OCI-LY3 (cell line): ENCODE results near the gene SPSB3.

Experiments
- H2AFZ ChIP-seq: fragments of 200-600, 300-600 bp; shearing (Covaris generic); 2 replicates; pipeline ENCODE4 v1.6.0; 2014; ENCODE audit warnings: antibody characterized with exemption, low read depth, low read length
- H3K27ac ChIP-seq: fragments of 200-600, 300-600 bp; sonication (generic); 2 replicates; pipeline ENCODE4 v1.5.1; 2014; ENCODE audit warnings: mild to moderate bottlenecking, low read length, moderate library complexity, mixed read lengths
- H3K27me3 ChIP-seq: fragments of 200-600, 300-600 bp; sonication (generic); 2 replicates; pipeline ENCODE4 v1.6.1; 2014; ENCODE audit warnings: low read depth, low read length, mixed read lengths
- H3K36me3 ChIP-seq: fragments of 200-600, 300-600 bp; sonication (generic); replicated peaks from 2 replicates; pipeline ENCODE3; 2014; ENCODE audit warnings: low read depth, low read length, mixed read lengths
- H3K4me1 ChIP-seq: fragments of 300-600, 200-600 bp; sonication (generic); 2 replicates; pipeline ENCODE4 v1.6.1; 2014; ENCODE audit warnings: low read length, mixed read lengths
- H3K4me2 ChIP-seq: fragments of 200-600, 300-600 bp; sonication (generic); 2 replicates; pipeline ENCODE4 v1.6.1; 2014; ENCODE audit warnings: low read length, mixed read lengths
- H3K4me3 ChIP-seq: fragments of 300-600, 200-600 bp; sonication (generic); 2 replicates; pipeline ENCODE4 v1.5.1; 2014; ENCODE audit warnings: antibody characterized with exemption, mild to moderate bottlenecking, low read length, moderate library complexity
- H3K79me2 ChIP-seq: fragments of 300-600, 200-600 bp; shearing (Covaris generic); 2 replicates; pipeline ENCODE4 v1.6.1; 2014; ENCODE audit warnings: mild to moderate bottlenecking, low read length, mixed read lengths
- H3K9ac ChIP-seq: fragments of 300-600, 200-600 bp; shearing (Covaris generic); 2 replicates; pipeline ENCODE4 v1.6.0; 2014; ENCODE audit warnings: mild to moderate bottlenecking, low read length, moderate library complexity
- H3K9me3 ChIP-seq: fragments of 200-600, 300-600 bp; shearing (Covaris generic); 2 replicates; pipeline ENCODE4 v1.6.1; 2014; ENCODE audit warnings: low read length, mixed read lengths; ENCODE audit not compliant: insufficient read depth
- H4K20me1 ChIP-seq: fragments of 200-600, 300-600 bp; sonication (generic); 2 replicates; pipeline ENCODE4 v1.6.1; 2016; ENCODE audit warnings: low read length, mixed read lengths; ENCODE audit not compliant: insufficient read depth
- EZH2phosphoT487 ChIP-seq: fragments of 200-600 bp; shearing (Covaris generic); IDR thresholded peaks from 2 replicates; pipeline ENCODE4 v1.6.1; 2018; ENCODE audit warnings: antibody characterized with exemption, mixed run types, low read depth
- TF ChIP-seq, protein P1 (sequence below): fragments of 200-600, 300-600 bp; sonication (generic); IDR thresholded peaks from 2 replicates; pipeline ENCODE4 v1.5.1; 2014; ENCODE audit warnings: antibody characterized with exemption, low read length, low read depth

SPSB3 gene

DNA sequence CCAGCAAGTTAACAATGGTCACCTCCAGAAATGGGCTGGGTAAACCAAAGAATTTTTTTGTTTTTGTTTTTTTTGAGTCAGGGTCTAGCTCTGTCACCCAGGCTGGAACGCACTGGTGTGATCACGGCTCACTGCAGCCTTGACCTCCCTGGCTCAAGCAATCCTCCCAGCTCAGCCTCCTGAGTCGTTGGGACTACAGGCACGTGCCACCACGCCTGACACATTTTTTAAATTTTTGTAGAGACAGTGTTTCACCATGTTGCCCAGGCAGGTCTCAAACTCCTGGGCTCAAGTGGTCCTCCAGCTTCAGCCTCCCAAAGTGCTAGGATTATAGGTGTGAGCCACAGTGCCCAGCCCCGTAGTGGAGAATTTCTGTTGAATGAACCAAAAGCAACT lies 1.7 kb downstream of the SPSB3 start:
- H3K79me2 ChIP-seq = peaks cover 33% of the 10 kb centered on the region
- no peaks in the 10 kb centered on the region for H4K20me1 ChIP-seq
- H3K27ac ChIP-seq = no peak overlapping the region
- TF ChIP-seq EZH2phosphoT487 = no peak
- TF ChIP-seq, protein P1, sequence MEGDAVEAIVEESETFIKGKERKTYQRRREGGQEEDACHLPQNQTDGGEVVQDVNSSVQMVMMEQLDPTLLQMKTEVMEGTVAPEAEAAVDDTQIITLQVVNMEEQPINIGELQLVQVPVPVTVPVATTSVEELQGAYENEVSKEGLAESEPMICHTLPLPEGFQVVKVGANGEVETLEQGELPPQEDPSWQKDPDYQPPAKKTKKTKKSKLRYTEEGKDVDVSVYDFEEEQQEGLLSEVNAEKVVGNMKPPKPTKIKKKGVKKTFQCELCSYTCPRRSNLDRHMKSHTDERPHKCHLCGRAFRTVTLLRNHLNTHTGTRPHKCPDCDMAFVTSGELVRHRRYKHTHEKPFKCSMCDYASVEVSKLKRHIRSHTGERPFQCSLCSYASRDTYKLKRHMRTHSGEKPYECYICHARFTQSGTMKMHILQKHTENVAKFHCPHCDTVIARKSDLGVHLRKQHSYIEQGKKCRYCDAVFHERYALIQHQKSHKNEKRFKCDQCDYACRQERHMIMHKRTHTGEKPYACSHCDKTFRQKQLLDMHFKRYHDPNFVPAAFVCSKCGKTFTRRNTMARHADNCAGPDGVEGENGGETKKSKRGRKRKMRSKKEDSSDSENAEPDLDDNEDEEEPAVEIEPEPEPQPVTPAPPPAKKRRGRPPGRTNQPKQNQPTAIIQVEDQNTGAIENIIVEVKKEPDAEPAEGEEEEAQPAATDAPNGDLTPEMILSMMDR = no peak
- no peak overlapping the region for H3K9ac ChIP-seq
- peaks cover 11% of the 10 kb centered on the region for H3K4me1 ChIP-seq
- no peaks in the 10 kb centered on the region for H3K36me3 ChIP-seq
- no peak overlapping the region for H3K4me2 ChIP-seq
- H2AFZ ChIP-seq = no peak overlapping the region
- H3K27me3 ChIP-seq = no peaks in the 10 kb centered on the region
- no peaks in the 10 kb centered on the region for H3K9me3 ChIP-seq
- no peak overlapping the region for H3K4me3 ChIP-seq

GRCh38 chr16:1779741-1780676 lies 2.4 kb downstream of the SPSB3 start:
- Histone ChIP-seq H3K27ac (no peak overlapping the region), H3K4me3 (no peak overlapping the region), H2AFZ (no peak overlapping the region), H3K79me2 (peaks cover 32% of the 10 kb centered on the region), H3K9me3 (no peaks in the 10 kb centered on the region), H3K9ac (no peak overlapping the region), H3K4me2 (no peak overlapping the region), H3K36me3 (no peaks in the 10 kb centered on the region), H3K27me3 (no peaks in the 10 kb centered on the region), H3K4me1 (peaks cover 11% of the 10 kb centered on the region), H4K20me1 (no peaks in the 10 kb centered on the region)
- TF ChIP-seq EZH2phosphoT487 = no peak
- TF ChIP-seq, protein P1 = no peak

DNA sequence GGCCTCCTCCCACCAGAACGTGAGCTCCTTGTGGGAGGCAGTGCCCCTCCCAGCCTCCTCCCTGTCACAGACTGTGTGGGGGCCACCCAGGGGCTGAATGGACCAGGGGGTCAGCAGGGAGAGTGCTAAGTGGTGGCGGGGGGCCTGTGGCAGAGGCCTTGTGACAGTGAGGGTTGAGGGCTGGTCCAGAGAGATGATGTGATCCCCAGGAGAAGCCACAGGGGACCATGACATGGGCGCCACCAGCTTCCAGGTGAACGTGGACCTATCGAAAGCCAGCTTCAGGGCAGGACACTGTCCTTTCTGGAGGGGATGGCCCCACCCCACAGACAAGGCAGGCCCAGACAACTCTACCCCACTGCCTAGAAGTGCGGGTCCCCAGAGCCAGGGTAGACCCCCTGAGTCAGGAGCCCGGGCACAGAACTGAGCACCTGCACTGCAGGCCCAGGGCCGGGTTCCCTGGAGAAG lies 3.1 kb downstream of the SPSB3 start:
- Histone ChIP-seq H3K4me3 (no peak overlapping the region), H3K36me3 (no peaks in the 10 kb centered on the region)
- TF ChIP-seq, protein P1 = no peak
- TF ChIP-seq EZH2phosphoT487 = no peak

More for the DNA sequence above, 3.1 kb downstream of the SPSB3 start:
- Histone ChIP-seq H3K27me3 (no peaks in the 10 kb centered on the region), H3K27ac (no peak overlapping the region), H3K4me2 (no peak overlapping the region), H3K9ac (no peak overlapping the region), H3K79me2 (peaks cover 32% of the 10 kb centered on the region), H3K9me3 (no peaks in the 10 kb centered on the region), H4K20me1 (no peaks in the 10 kb centered on the region), H2AFZ (no peak overlapping the region), H3K4me1 (peaks cover 16% of the 10 kb centered on the region)
